Measurements from ENCODE around the gene MYO7B. TPM values are rescaled to one million over a fixed set of nuclear protein-coding genes. Genes with fewer than 3 reads are reported as not detected.

The MYO7B gene
- polyA plus RNA-seq, 1 donor from 2014 or later = 1.1 TPM

DNA sequence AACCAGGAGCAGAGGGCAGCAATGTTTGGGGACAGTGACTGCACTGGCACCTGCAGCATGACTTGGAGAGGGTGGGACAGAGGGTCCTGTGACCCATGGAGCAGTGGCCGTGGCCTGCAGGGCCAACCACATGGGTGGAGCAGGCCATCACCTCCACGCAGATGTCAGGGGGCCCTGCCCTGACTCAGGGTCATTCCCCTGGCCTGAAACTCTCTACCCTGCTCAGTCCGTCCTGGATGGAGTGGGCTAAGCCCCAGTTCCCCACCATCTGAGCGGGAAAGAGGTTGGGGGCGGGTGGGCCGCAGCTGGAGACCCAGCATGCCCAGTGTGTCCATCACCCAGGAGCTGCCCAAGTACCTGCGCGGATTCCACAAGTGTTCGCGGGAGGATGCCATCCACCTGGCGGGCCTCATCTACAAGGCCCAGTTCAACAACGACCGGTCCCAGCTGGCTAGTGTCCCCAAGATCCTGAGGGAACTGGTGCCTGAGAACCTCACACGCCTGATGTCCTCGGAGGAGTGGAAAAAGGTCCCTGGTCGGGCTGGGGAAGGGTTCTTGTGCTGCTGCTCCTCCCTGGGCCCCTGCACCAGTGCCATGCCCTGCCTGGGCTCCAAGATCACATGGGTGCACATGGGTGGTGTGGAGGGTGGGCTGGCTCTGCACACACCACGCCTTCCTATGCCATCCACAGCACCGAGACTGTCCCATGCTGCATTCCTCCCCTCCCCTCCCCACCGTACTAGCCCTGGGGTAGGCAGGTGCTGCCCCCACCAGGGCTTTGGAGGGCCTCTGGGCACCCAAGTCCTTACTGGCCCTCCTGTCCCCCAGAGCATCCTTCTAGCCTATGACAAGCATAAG, 100.1 kb downstream of the MYO7B start:
- peak overlapping the region in 1 of 3 donors; percentile 81 for H3K27ac Mint-ChIP-seq
- no peaks in the 10 kb centered on the region for H3K9me3 Mint-ChIP-seq
- H3K27me3 Mint-ChIP-seq = no peaks in the 10 kb centered on the region
- H3K36me3 Mint-ChIP-seq = peaks cover 2% of the 10 kb centered on the region
- H3K4me3 Mint-ChIP-seq = peak overlapping the region in 1 of 4 donors; percentile 12
- peaks cover 20 to 56% (median 49%) of the 10 kb centered on the region in 3 donors for H3K4me1 Mint-ChIP-seq

GRCh38 chr2:127636248-127637235, 101.1 kb downstream of the MYO7B start:
- peak overlapping the region in 2 of 3 donors; percentile 35 to 53 for H3K27ac Mint-ChIP-seq
- no peaks in the 10 kb centered on the region for H3K27me3 Mint-ChIP-seq
- peak overlapping the region in 1 of 4 donors; percentile 83 for H3K4me3 Mint-ChIP-seq
- no peaks in the 10 kb centered on the region for H3K9me3 Mint-ChIP-seq
- peaks cover 20 to 54% (median 46%) of the 10 kb centered on the region in 3 donors for H3K4me1 Mint-ChIP-seq
- peaks cover 2% of the 10 kb centered on the region for H3K36me3 Mint-ChIP-seq

- peaks cover 20 to 55% (median 47%) of the 10 kb centered on the region in 3 donors for H3K4me1 Mint-ChIP-seq
- no peak overlapping the region for H3K4me3 Mint-ChIP-seq
- H3K27ac Mint-ChIP-seq = no peak overlapping the region
- H3K27me3 Mint-ChIP-seq = no peaks in the 10 kb centered on the region
- peaks cover 2% of the 10 kb centered on the region for H3K36me3 Mint-ChIP-seq
- no peaks in the 10 kb centered on the region for H3K9me3 Mint-ChIP-seq
Measured at GRCh38 chr2:127637236-127637630, 101.8 kb downstream of the MYO7B start.

DNA sequence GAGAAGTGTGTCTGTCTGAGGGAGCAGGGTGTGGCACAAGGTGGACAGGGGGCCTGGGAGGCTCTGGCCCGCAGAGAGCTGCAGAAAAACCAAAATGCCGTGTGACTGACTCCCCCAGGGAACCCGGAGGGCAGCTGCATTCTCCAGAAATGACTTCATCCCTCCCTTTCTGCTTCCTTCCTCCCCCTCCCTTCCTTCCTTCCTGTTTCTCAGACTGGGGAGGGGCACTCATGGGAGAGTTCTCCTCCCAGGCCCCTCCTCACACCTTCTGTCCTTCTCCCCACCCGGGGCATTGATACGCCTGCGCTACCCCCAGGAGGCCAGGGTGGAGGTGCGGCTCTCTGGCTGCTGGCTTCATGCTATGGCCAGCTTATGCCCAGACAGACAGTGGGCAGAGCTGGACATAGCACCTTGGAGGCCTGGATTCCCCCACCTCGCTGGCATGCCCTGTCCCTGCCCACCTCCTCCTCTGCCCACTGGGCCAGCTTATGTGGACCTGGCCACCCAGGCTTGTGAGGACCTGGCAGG, 102.3 kb downstream of the MYO7B start:
- peaks cover 2% of the 10 kb centered on the region for H3K36me3 Mint-ChIP-seq
- H3K27ac Mint-ChIP-seq = peak overlapping the region in 1 of 3 donors; percentile 85
- H3K27me3 Mint-ChIP-seq = no peaks in the 10 kb centered on the region
- peaks cover 19 to 53% (median 45%) of the 10 kb centered on the region in 3 donors for H3K4me1 Mint-ChIP-seq
- H3K9me3 Mint-ChIP-seq = no peaks in the 10 kb centered on the region
- peak overlapping the region in 2 of 4 donors; percentile 10 to 76 for H3K4me3 Mint-ChIP-seq

- H3K27me3 Mint-ChIP-seq = no peaks in the 10 kb centered on the region
- peaks cover 17 to 46% (median 40%) of the 10 kb centered on the region in 3 donors for H3K4me1 Mint-ChIP-seq
- H3K27ac Mint-ChIP-seq = peak overlapping the region; percentile 83 to 91 (median 85)
- no peaks in the 10 kb centered on the region for H3K9me3 Mint-ChIP-seq
- peak overlapping the region in 3 of 4 donors; percentile 33 to 67 (median 38) for H3K4me3 Mint-ChIP-seq
- peaks cover 2% of the 10 kb centered on the region for H3K36me3 Mint-ChIP-seq
Measured at GRCh38 chr2:127638361-127639110, 103.1 kb downstream of the MYO7B start.

GRCh38 chr2:127639111-127639474, 103.6 kb downstream of the MYO7B start:
- Mint-ChIP-seq H3K9me3 (no peaks in the 10 kb centered on the region), H3K4me3 (peak overlapping the region in 2 of 4 donors; percentile 28 to 67), H3K36me3 (peaks cover 2% of the 10 kb centered on the region), H3K27me3 (no peaks in the 10 kb centered on the region), H3K27ac (peak overlapping the region; percentile 83 to 91 (median 85)), H3K4me1 (peaks cover 18 to 41% (median 35%) of the 10 kb centered on the region in 3 donors)

DNA sequence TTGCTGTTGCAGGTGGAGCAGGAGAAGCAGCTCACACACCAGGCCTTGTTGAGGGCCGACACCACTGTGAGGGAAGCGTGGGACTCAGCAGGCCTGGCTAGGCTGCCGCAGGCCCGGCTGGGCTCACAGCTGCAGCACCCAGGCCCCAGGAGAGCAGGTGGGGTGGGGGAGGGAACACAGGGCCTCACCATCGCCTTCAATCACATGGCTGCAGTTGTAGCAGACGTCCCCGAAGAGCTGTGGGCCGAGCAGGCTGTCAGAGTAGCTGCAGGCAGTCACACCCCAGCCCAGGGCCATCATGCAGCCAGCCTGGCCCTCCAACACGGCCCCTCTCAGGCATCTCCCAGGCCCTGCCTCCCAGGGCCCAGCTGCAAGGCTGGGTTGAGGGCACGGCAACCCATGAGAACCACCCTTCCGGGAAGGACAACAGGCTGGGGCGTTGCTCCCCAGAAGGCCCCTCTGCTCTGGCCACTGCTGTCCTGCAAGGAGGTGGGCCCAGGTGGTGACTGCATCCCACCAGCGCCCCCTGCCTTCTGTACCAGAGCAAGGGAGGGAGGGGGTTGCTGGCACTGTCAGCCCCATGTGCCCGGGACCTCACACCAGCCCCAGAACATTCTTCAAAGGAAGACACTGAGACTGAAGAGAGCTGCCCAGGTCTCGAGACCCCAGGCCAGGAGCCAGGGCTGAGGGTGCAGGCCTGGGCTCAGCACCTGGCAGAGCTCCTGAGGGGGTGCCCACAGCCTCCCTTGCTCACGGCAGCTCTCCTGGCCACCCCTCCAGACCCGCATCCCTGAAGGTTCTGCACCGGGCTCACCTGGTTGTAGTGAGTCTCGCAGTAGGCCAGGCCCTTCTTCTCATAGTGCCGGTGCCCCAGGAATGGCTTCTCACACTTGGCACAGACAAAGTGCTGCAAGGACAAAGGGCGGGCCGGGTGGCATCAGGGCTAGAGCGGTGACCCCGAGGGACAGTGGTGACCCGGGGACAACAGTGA, 104.9 kb downstream of the MYO7B start:
- H3K36me3 Mint-ChIP-seq = peaks cover 3% of the 10 kb centered on the region
- H3K27me3 Mint-ChIP-seq = no peaks in the 10 kb centered on the region
- H3K9me3 Mint-ChIP-seq = no peaks in the 10 kb centered on the region
- H3K27ac Mint-ChIP-seq = peak overlapping the region; percentile 53 to 85 (median 71)
- H3K4me3 Mint-ChIP-seq = peak overlapping the region in 3 of 4 donors; percentile 53 to 78 (median 73)
- peaks cover 21 to 34% (median 28%) of the 10 kb centered on the region in 3 donors for H3K4me1 Mint-ChIP-seq

DNA sequence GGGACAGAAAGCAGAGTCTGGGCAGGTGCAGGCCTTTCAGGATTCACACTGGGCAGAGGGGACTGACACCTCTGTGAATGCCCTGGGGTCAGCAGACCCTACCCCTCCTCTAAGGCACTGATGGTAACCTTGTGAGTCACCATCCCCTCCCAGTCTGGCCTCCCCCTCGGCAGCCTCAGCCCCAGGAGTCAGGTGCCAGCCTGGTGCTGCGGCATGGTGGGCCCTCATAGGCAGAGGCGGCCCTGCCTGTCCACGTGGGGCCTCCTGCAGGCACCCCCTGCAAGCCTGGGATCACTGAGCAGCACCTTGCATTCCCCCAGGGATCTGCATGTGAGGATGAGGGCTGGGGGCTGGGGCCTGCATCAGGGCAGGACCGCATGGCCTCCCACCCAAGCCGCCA, 105.7 kb downstream of the MYO7B start:
- Mint-ChIP-seq H3K9me3 (no peaks in the 10 kb centered on the region), H3K4me1 (peaks cover 21 to 32% (median 23%) of the 10 kb centered on the region in 3 donors), H3K27me3 (no peaks in the 10 kb centered on the region), H3K27ac (peak overlapping the region in 2 of 3 donors; percentile 53 to 85), H3K4me3 (peak overlapping the region in 1 of 4 donors; percentile 9), H3K36me3 (peaks cover 3% of the 10 kb centered on the region)

- H3K36me3 Mint-ChIP-seq = peaks cover 3% of the 10 kb centered on the region
- peak overlapping the region in 1 of 3 donors; percentile 85 for H3K27ac Mint-ChIP-seq
- no peaks in the 10 kb centered on the region for H3K9me3 Mint-ChIP-seq
- H3K4me1 Mint-ChIP-seq = peaks cover 22 to 27% (median 24%) of the 10 kb centered on the region in 3 donors
- H3K4me3 Mint-ChIP-seq = peak overlapping the region in 2 of 4 donors; percentile 17 to 52
- no peaks in the 10 kb centered on the region for H3K27me3 Mint-ChIP-seq
Measured at GRCh38 chr2:127641846-127642507, 106.5 kb downstream of the MYO7B start.

GRCh38 chr2:127642706-127643438, 107.4 kb downstream of the MYO7B start:
- no peak overlapping the region for H3K27ac Mint-ChIP-seq

GRCh38 chr2:127643439-127644065, 108.1 kb downstream of the MYO7B start:
- no peak overlapping the region for H3K27ac Mint-ChIP-seq

More at GRCh38 chr2:127642706-127643438, 107.4 kb downstream of the MYO7B start:
- H3K4me3 Mint-ChIP-seq = peak overlapping the region in 2 of 4 donors; percentile 17 to 18
- peaks cover 3% of the 10 kb centered on the region for H3K36me3 Mint-ChIP-seq
- H3K9me3 Mint-ChIP-seq = no peaks in the 10 kb centered on the region
- peaks cover 19 to 27% (median 24%) of the 10 kb centered on the region in 3 donors for H3K4me1 Mint-ChIP-seq
- no peaks in the 10 kb centered on the region for H3K27me3 Mint-ChIP-seq

More at GRCh38 chr2:127643439-127644065, 108.1 kb downstream of the MYO7B start:
- H3K4me3 Mint-ChIP-seq = no peak overlapping the region
- no peaks in the 10 kb centered on the region for H3K27me3 Mint-ChIP-seq
- peaks cover 17 to 24% (median 24%) of the 10 kb centered on the region in 3 donors for H3K4me1 Mint-ChIP-seq
- peaks cover 3% of the 10 kb centered on the region for H3K36me3 Mint-ChIP-seq
- no peaks in the 10 kb centered on the region for H3K9me3 Mint-ChIP-seq
